Measurements from ENCODE around the gene EPHX1.

The EPHX1 gene

DNA sequence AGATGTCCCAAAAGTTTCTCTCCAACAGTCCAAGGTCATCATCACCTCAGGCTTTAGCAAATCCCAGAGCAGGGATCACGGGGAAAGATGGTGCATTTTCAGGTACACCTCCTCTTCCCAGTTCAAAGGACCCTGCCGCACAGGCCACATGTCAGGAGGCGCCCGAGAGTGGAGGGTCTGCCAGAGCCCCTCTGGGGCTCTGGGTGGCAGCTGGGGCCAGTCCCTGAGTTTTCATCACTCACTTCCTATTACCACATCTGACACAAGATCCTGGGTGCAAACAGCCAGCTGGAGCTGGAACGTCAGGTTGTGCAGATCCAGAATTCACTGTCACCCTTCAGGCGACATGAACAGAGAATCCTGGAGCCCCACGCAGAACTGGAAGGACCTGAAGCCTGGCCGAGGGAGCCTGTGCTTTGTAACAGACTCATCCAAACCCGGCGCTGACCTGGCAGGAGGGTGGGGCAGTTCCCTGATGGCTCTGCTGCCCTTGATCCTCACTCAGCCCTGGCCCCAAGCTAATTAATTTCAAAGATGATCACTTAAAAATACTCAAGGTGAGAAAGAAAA is 63.4 kb downstream of the EPHX1 start:
- Histone ChIP-seq H3K4ac (ENCODE audit: low read length) (no peak overlapping the region), H3K9me3 (replicated peaks in 1 of 2; ENCODE audit: control insufficient read depth in 2 of 2, insufficient read depth in 1 of 2, low read depth in 1 of 2, low read length in 2 of 2) (no peaks in the 10 kb centered on the region), H3K4me2 (ENCODE audit: insufficient read depth, low read length, poor library complexity, severe bottlenecking) (no peak overlapping the region), H2BK120ac (ENCODE audit: low read depth, low read length) (no peak overlapping the region), H3K79me1 (ENCODE audit: low read depth, low read length) (no peaks in the 10 kb centered on the region), H3K14ac (ENCODE audit: low read length) (no peak overlapping the region), H3K4me1 (ENCODE audit: control insufficient read depth in 2 of 2, insufficient read depth in 1 of 2, low read depth in 1 of 2, low read length in 2 of 2) (peaks cover 0 to 1% of the 10 kb centered on the region in 2 donors), H3K18ac (ENCODE audit: low read length) (no peak overlapping the region), H3K27me3 (ENCODE audit: control insufficient read depth in 3 of 3, insufficient read depth in 3 of 3, low read depth in 1 of 3, low read length in 3 of 3) (no peaks in the 10 kb centered on the region), H4K91ac (ENCODE audit: low read depth, low read length, poor library complexity) (no peak overlapping the region), H3K4me3 (ENCODE audit: low read length in 2 of 2) (no peak overlapping the region), H3K36me3 (replicated peaks in 1 of 2; ENCODE audit: control insufficient read depth in 2 of 2, insufficient read depth in 2 of 2, low read length in 2 of 2) (peaks cover 0 to 41% of the 10 kb centered on the region in 2 donors), H3K23ac (ENCODE audit: low read depth, low read length, poor library complexity) (no peak overlapping the region), H3K27ac (replicated peaks; ENCODE audit: low read length) (no peak overlapping the region), H4K8ac (ENCODE audit: low read depth, low read length) (no peak overlapping the region), H2BK15ac (ENCODE audit: low read length) (no peak overlapping the region), H2AFZ (ENCODE audit: low read length) (no peak overlapping the region), H2AK5ac (ENCODE audit: low read depth, low read length) (no peak overlapping the region), H2BK12ac (ENCODE audit: low read length) (no peak overlapping the region), H2BK5ac (ENCODE audit: low read length) (no peak overlapping the region), H3K9ac (ENCODE audit: low read depth, low read length, poor library complexity) (no peak overlapping the region)
- no peak for DNase-seq (ENCODE audit: low spot score)
- WGBS, 2 donors (ENCODE audit: extremely low coverage in 2 of 2, insufficient read length in 2 of 2, insufficient replicate concordance in 1 of 2): no CpG with 5 or more reads among the region's 10 CpGs

DNA sequence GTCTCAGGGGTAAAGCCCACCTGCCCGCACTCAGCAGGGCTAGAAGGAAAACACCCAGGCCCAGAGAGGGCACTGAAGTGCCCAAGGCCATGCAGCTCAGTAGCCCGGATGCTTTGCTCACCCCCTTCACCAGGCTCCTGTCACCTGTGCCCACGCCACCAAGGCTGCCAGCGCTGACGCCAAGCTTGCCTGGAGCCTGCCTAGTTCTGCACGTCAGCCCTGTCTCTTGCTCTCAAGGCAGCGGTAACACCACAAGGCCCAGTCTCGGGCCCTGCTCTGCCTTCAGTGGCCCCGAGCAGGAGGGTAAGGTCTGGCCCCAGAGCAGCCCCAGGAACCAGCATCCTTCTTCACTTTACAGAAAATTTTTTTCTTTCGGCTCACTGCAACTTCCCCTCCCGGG is 64.5 kb downstream of the EPHX1 start:
- Histone ChIP-seq H2BK5ac (ENCODE audit: low read length) (no peak overlapping the region), H3K27me3 (ENCODE audit: control insufficient read depth in 3 of 3, insufficient read depth in 3 of 3, low read depth in 1 of 3, low read length in 3 of 3) (no peaks in the 10 kb centered on the region), H2BK15ac (ENCODE audit: low read length) (no peak overlapping the region), H2BK12ac (ENCODE audit: low read length) (no peak overlapping the region), H3K23ac (ENCODE audit: low read depth, low read length, poor library complexity) (no peak overlapping the region), H2AK5ac (ENCODE audit: low read depth, low read length) (no peak overlapping the region), H2AFZ (ENCODE audit: low read length) (no peak overlapping the region), H3K27ac (replicated peaks; ENCODE audit: low read length) (no peak overlapping the region), H3K18ac (ENCODE audit: low read length) (peak overlapping the region; percentile 67), H3K4me1 (ENCODE audit: control insufficient read depth in 2 of 2, insufficient read depth in 1 of 2, low read depth in 1 of 2, low read length in 2 of 2) (peaks cover 0 to 1% of the 10 kb centered on the region in 2 donors), H3K4ac (ENCODE audit: low read length) (no peak overlapping the region), H3K4me3 (ENCODE audit: low read length in 2 of 2) (no peak overlapping the region), H4K8ac (ENCODE audit: low read depth, low read length) (no peak overlapping the region), H3K9ac (ENCODE audit: low read depth, low read length, poor library complexity) (no peak overlapping the region), H4K91ac (ENCODE audit: low read depth, low read length, poor library complexity) (no peak overlapping the region), H3K4me2 (ENCODE audit: insufficient read depth, low read length, poor library complexity, severe bottlenecking) (no peak overlapping the region), H2BK120ac (ENCODE audit: low read depth, low read length) (no peak overlapping the region), H3K36me3 (replicated peaks in 1 of 2; ENCODE audit: control insufficient read depth in 2 of 2, insufficient read depth in 2 of 2, low read length in 2 of 2) (peaks cover 0 to 41% of the 10 kb centered on the region in 2 donors), H3K9me3 (replicated peaks in 1 of 2; ENCODE audit: control insufficient read depth in 2 of 2, insufficient read depth in 1 of 2, low read depth in 1 of 2, low read length in 2 of 2) (no peaks in the 10 kb centered on the region), H3K79me1 (ENCODE audit: low read depth, low read length) (no peaks in the 10 kb centered on the region), H3K14ac (ENCODE audit: low read length) (no peak overlapping the region)
- no CpG with 5 or more reads among the region's 11 CpGs for whole genome bisulfite sequencing, 2 donors (ENCODE audit: extremely low coverage in 2 of 2, insufficient read length in 2 of 2, insufficient replicate concordance in 1 of 2)
- DNase-seq (ENCODE audit: low spot score): no peak

DNA sequence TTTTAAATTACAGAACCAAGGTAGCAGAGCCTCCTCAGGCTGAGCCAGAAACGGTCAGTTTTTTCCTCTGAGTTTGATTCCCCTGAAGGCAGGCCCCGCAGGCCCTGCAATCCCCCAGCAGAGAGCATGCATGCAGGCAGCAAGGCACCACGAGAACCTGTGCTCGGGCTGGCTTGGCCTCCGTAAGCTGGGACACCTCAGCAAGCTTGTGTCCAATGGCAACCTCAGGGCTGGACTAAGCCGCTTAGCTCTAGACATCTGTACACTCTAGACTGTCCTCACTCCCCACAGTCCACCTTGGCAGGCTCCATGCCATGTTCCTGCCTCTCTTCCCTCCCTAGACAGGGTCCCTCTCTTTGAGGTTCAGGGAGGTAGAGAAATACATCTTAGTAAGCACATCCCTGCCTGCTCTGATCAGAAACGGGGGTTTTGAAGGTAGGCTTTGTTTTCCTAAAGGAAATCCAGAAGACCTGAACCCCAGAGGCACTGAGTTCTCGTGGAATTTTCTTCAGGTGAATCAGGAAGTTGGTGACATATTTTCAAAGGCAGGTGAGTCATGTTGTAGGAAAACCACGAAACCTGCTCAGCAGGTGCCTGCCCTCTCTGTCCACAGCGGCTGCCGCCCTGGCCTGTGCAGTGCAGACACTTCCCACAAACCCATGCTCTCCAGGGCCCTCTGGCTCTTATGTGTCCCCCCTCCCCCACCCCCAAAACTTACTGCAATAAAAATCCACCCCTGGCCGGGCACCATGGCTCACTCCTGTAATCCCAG is 65.3 kb downstream of the EPHX1 start:
- DNase-seq (ENCODE audit: low spot score): no peak
- H2AFZ ChIP-seq (ENCODE audit: low read length): no peak overlapping the region
- peaks cover 0 to 1% of the 10 kb centered on the region in 2 donors for H3K4me1 ChIP-seq (ENCODE audit: control insufficient read depth in 2 of 2, insufficient read depth in 1 of 2, low read depth in 1 of 2, low read length in 2 of 2)
- no peak overlapping the region for H3K4me3 ChIP-seq (ENCODE audit: low read length in 2 of 2)
- H3K79me1 ChIP-seq (ENCODE audit: low read depth, low read length): no peaks in the 10 kb centered on the region
- H2AK5ac ChIP-seq (ENCODE audit: low read depth, low read length): no peak overlapping the region
- no CpG with 5 or more reads among the region's 12 CpGs for WGBS, 2 donors (ENCODE audit: extremely low coverage in 2 of 2, insufficient read length in 2 of 2, insufficient replicate concordance in 1 of 2)
- H3K36me3 ChIP-seq (replicated peaks in 1 of 2; ENCODE audit: control insufficient read depth in 2 of 2, insufficient read depth in 2 of 2, low read length in 2 of 2): peaks cover 0 to 41% of the 10 kb centered on the region in 2 donors
- H2BK5ac ChIP-seq (ENCODE audit: low read length): no peak overlapping the region
- H3K18ac ChIP-seq (ENCODE audit: low read length): no peak overlapping the region
- no peak overlapping the region for H3K4ac ChIP-seq (ENCODE audit: low read length)
- no peak overlapping the region for H2BK12ac ChIP-seq (ENCODE audit: low read length)
- H3K27me3 ChIP-seq (ENCODE audit: control insufficient read depth in 3 of 3, insufficient read depth in 3 of 3, low read depth in 1 of 3, low read length in 3 of 3): peaks cover 0 to 3% (median 0%) of the 10 kb centered on the region in 3 experiments
- H3K14ac ChIP-seq (ENCODE audit: low read length): no peak overlapping the region
- no peak overlapping the region for H2BK120ac ChIP-seq (ENCODE audit: low read depth, low read length)
- H4K8ac ChIP-seq (ENCODE audit: low read depth, low read length): no peak overlapping the region
- H3K9me3 ChIP-seq (replicated peaks in 1 of 2; ENCODE audit: control insufficient read depth in 2 of 2, insufficient read depth in 1 of 2, low read depth in 1 of 2, low read length in 2 of 2): no peaks in the 10 kb centered on the region
- no peak overlapping the region for H3K23ac ChIP-seq (ENCODE audit: low read depth, low read length, poor library complexity)
- H3K4me2 ChIP-seq (ENCODE audit: insufficient read depth, low read length, poor library complexity, severe bottlenecking): no peak overlapping the region
- no peak overlapping the region for H3K27ac ChIP-seq (replicated peaks; ENCODE audit: low read length)
- H2BK15ac ChIP-seq (ENCODE audit: low read length): no peak overlapping the region
- no peak overlapping the region for H4K91ac ChIP-seq (ENCODE audit: low read depth, low read length, poor library complexity)
- H3K9ac ChIP-seq (ENCODE audit: low read depth, low read length, poor library complexity): no peak overlapping the region

DNA sequence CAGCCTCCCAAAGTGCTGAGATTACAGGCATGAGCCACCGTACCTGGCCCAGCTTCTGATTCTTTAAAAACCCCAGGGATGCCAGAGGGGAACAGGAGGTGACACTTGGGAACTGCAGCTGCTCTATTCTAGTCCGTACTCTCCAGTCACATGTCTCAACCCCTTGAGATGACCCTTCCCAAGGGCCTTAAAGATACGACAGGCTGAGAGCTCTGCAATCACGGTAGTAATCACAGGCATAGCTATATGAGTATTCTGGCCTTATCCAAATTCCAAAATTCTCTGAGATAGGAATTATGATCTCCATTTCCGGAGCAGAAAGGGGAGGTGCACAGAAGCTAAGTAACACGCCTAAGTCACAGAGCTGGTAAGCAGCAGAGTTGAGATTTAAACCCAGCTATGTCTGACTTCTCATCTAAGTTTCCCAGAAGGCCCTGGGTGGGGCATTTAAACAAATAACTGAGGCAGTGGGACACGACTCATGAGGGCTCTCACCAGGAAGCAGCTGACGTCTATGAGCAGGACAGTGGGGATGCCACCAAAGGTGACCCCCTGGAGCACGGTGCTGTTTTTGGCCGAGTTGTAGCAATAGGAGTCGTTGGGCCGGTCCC is 67.1 kb downstream of the EPHX1 start:
- no peak overlapping the region for H2AK5ac ChIP-seq (ENCODE audit: low read depth, low read length)
- H3K36me3 ChIP-seq (replicated peaks in 1 of 2; ENCODE audit: control insufficient read depth in 2 of 2, insufficient read depth in 2 of 2, low read length in 2 of 2): peaks cover 0 to 27% of the 10 kb centered on the region in 2 donors
- no peak overlapping the region for H4K8ac ChIP-seq (ENCODE audit: low read depth, low read length)
- H2BK5ac ChIP-seq (ENCODE audit: low read length): no peak overlapping the region
- peaks cover 0 to 7% (median 0%) of the 10 kb centered on the region in 3 experiments for H3K27me3 ChIP-seq (ENCODE audit: control insufficient read depth in 3 of 3, insufficient read depth in 3 of 3, low read depth in 1 of 3, low read length in 3 of 3)
- H3K4me3 ChIP-seq (ENCODE audit: low read length in 2 of 2): no peak overlapping the region
- DNase-seq (ENCODE audit: low spot score): no peak
- no peak overlapping the region for H2BK120ac ChIP-seq (ENCODE audit: low read depth, low read length)
- no peaks in the 10 kb centered on the region for H3K79me1 ChIP-seq (ENCODE audit: low read depth, low read length)
- H4K91ac ChIP-seq (ENCODE audit: low read depth, low read length, poor library complexity): no peak overlapping the region
- no peak overlapping the region for H3K23ac ChIP-seq (ENCODE audit: low read depth, low read length, poor library complexity)
- no peak overlapping the region for H3K14ac ChIP-seq (ENCODE audit: low read length)
- H3K9ac ChIP-seq (ENCODE audit: low read depth, low read length, poor library complexity): no peak overlapping the region
- no peak overlapping the region for H2AFZ ChIP-seq (ENCODE audit: low read length)
- WGBS, 2 donors (ENCODE audit: extremely low coverage in 2 of 2, insufficient read length in 2 of 2, insufficient replicate concordance in 1 of 2): no CpG with 5 or more reads among the region's 12 CpGs
- no peak overlapping the region for H3K18ac ChIP-seq (ENCODE audit: low read length)
- no peak overlapping the region for H2BK12ac ChIP-seq (ENCODE audit: low read length)
- no peak overlapping the region for H2BK15ac ChIP-seq (ENCODE audit: low read length)
- no peak overlapping the region for H3K4me2 ChIP-seq (ENCODE audit: insufficient read depth, low read length, poor library complexity, severe bottlenecking)
- H3K4me1 ChIP-seq (ENCODE audit: control insufficient read depth in 2 of 2, insufficient read depth in 1 of 2, low read depth in 1 of 2, low read length in 2 of 2): peaks cover 9% of the 10 kb centered on the region in 2 donors
- no peak overlapping the region for H3K27ac ChIP-seq (replicated peaks; ENCODE audit: low read length)
- no peak overlapping the region for H3K4ac ChIP-seq (ENCODE audit: low read length)
- H3K9me3 ChIP-seq (replicated peaks in 1 of 2; ENCODE audit: control insufficient read depth in 2 of 2, insufficient read depth in 1 of 2, low read depth in 1 of 2, low read length in 2 of 2): no peaks in the 10 kb centered on the region

Measured in neuronal stem cell (in vitro differentiated cells).